H9 (cell line): ENCODE data around the gene FSHR. TPM values are rescaled to one million over a fixed set of nuclear protein-coding genes. Genes with fewer than 3 reads are reported as not detected.

Experiments used
- DNase-seq: peaks from one replicate; pipeline ENCODE4 v3.0.0-alpha.2; 2017
- H2AFZ ChIP-seq: one replicate; pipeline ENCODE4 v1.6.1; 2013; ENCODE audit warnings: mild to moderate bottlenecking, low read length, control low read depth, moderate library complexity
- H2AK5ac ChIP-seq: 2 replicates; pipeline ENCODE4 v1.6.1; 2013; ENCODE audit warnings: low read length, control low read depth, mixed read lengths; ENCODE audit not compliant: insufficient read length
- H2BK120ac ChIP-seq: one replicate; pipeline ENCODE4 v1.6.1; 2013; ENCODE audit warnings: low read depth, mild to moderate bottlenecking, low read length, control low read depth, inconsistent platforms; ENCODE audit not compliant: poor library complexity, severe bottlenecking
- H2BK12ac ChIP-seq: 2 replicates; pipeline ENCODE4 v1.6.1; 2013; ENCODE audit warnings: low read length, control low read depth, mixed read lengths, low read depth; ENCODE audit not compliant: insufficient read length
- H2BK15ac ChIP-seq: 2 replicates; pipeline ENCODE4 v1.6.1; 2013; ENCODE audit warnings: low read depth, low read length, control low read depth
- H2BK20ac ChIP-seq: one replicate; pipeline ENCODE4 v1.6.1; 2013; ENCODE audit warnings: low read depth, mild to moderate bottlenecking, low read length, control low read depth, inconsistent platforms; ENCODE audit not compliant: poor library complexity, severe bottlenecking
- H2BK5ac ChIP-seq: 2 replicates; pipeline ENCODE4 v1.6.1; 2013; ENCODE audit warnings: low read length, control low read depth, mixed read lengths; ENCODE audit not compliant: insufficient read length
- H3K14ac ChIP-seq: 2 replicates; pipeline ENCODE4 v1.6.1; 2013; ENCODE audit warnings: low read length, control low read depth; ENCODE audit not compliant: insufficient read depth
- H3K18ac ChIP-seq: 2 replicates; pipeline ENCODE4 v1.6.1; 2013; ENCODE audit warnings: low read depth, mild to moderate bottlenecking, mixed read lengths, low read length, control low read depth; ENCODE audit not compliant: insufficient read length
- H3K23ac ChIP-seq: 2 replicates; pipeline ENCODE4 v1.6.1; 2013; ENCODE audit warnings: low read length, control low read depth, mixed read lengths, low read depth; ENCODE audit not compliant: insufficient read length
- H3K23me2 ChIP-seq: 2 replicates; pipeline ENCODE4 v1.6.1; 2013; ENCODE audit warnings: low read depth, mild to moderate bottlenecking, mixed read lengths, low read length, control low read depth; ENCODE audit not compliant: insufficient read length, poor library complexity, severe bottlenecking
- H3K27ac ChIP-seq: 2 replicates; pipeline ENCODE4 v1.5.1; 2013; ENCODE audit warnings: low read length, control low read depth, mixed read lengths, low read depth; ENCODE audit not compliant: insufficient read length
- H3K27me3 ChIP-seq: 2 replicates; pipeline ENCODE4 v1.6.1; 2013; ENCODE audit warnings: low read length, control low read depth, inconsistent platforms; ENCODE audit not compliant: insufficient read depth
- H3K4ac ChIP-seq: 2 replicates; pipeline ENCODE4 v1.6.1; 2013; ENCODE audit warnings: low read depth, mild to moderate bottlenecking, control low read depth, inconsistent platforms, low read length, moderate library complexity
- H3K4me1 ChIP-seq: 2 replicates; pipeline ENCODE4 v1.6.1; 2013; ENCODE audit warnings: low read length, control low read depth, inconsistent platforms; ENCODE audit not compliant: insufficient read depth
- H3K4me2 ChIP-seq: 2 replicates; pipeline ENCODE4 v1.6.1; 2013; ENCODE audit warnings: low read length, control low read depth, mixed read lengths; ENCODE audit not compliant: insufficient read length, insufficient read depth
- H3K56ac ChIP-seq: 2 replicates; pipeline ENCODE4 v1.6.1; 2013; ENCODE audit warnings: low read depth, mild to moderate bottlenecking, mixed read lengths, low read length, control low read depth; ENCODE audit not compliant: insufficient read length
- H3K79me1 ChIP-seq: 2 replicates; pipeline ENCODE4 v1.6.1; 2013; ENCODE audit warnings: low read depth, mild to moderate bottlenecking, moderate library complexity, low read length, control low read depth, inconsistent platforms; ENCODE audit not compliant: insufficient read depth, poor library complexity, severe bottlenecking
- H3K79me2 ChIP-seq: 2 replicates; pipeline ENCODE4 v1.6.1; 2013; ENCODE audit warnings: low read length, control low read depth, inconsistent platforms; ENCODE audit not compliant: insufficient read depth
- H3K9ac ChIP-seq: 2 replicates; pipeline ENCODE4 v1.6.1; 2013; ENCODE audit warnings: low read length, control low read depth, mixed read lengths; ENCODE audit not compliant: insufficient read length; ENCODE audit errors: extremely low read depth
- H3K9me3 ChIP-seq: one replicate; pipeline ENCODE4 v1.6.1; 2013; ENCODE audit warnings: low read depth, low read length, inconsistent platforms; ENCODE audit not compliant: control insufficient read depth
- H3T11ph ChIP-seq: one replicate; pipeline ENCODE4 v1.6.1; 2013; ENCODE audit warnings: mild to moderate bottlenecking, low read length, control low read depth, inconsistent platforms
- H4K20me1 ChIP-seq: one replicate; pipeline ENCODE4 v1.6.1; 2013; ENCODE audit not compliant: control insufficient read depth, insufficient read length, insufficient read depth
- H4K5ac ChIP-seq: 2 replicates; pipeline ENCODE4 v1.6.1; 2013; ENCODE audit warnings: low read depth, mild to moderate bottlenecking, mixed read lengths, low read length, control low read depth; ENCODE audit not compliant: insufficient read length
- H4K8ac ChIP-seq: replicated peaks from 2 replicates; pipeline ENCODE4 v1.6.1; 2013; ENCODE audit warnings: low read length, control low read depth, mixed read lengths, low read depth; ENCODE audit not compliant: insufficient read length
- H4K91ac ChIP-seq: 2 replicates; pipeline ENCODE4 v1.6.1; 2013; ENCODE audit warnings: low read depth, mild to moderate bottlenecking, moderate library complexity, mixed read lengths, low read length, control low read depth; ENCODE audit not compliant: insufficient read length
- H3K27ac Mint-ChIP-seq, 3 experiments: 2 replicates in 2 of 3; 3 replicates in 1 of 3; pipeline ENCODE4 v1.8.0; 2020 to 2021; ENCODE audit warnings: mixed read lengths in 3 of 3, mild to moderate bottlenecking in 1 of 3, moderate library complexity in 1 of 3
- H3K27me3 Mint-ChIP-seq: 2 replicates; pipeline ENCODE4 v1.8.0; 2021; ENCODE audit warnings: low read depth, mild to moderate bottlenecking, moderate library complexity, mixed read lengths
- H3K36me3 Mint-ChIP-seq, 3 experiments: 2 replicates in 2 of 3; 3 replicates in 1 of 3; pipeline ENCODE4 v1.8.0; 2020 to 2021; ENCODE audit warnings: low read depth in 3 of 3, mixed read lengths in 3 of 3; ENCODE audit not compliant: insufficient read depth in 1 of 3
- H3K4me1 Mint-ChIP-seq, 2 experiments: 2 replicates each; pipeline ENCODE4 v1.8.0; 2020; ENCODE audit warnings: mixed read lengths in 2 of 2
- H3K4me3 Mint-ChIP-seq, 2 experiments: 2 replicates in 1 of 2; 3 replicates in 1 of 2; pipeline ENCODE4 v1.8.0; 2020 to 2021; ENCODE audit warnings: mild to moderate bottlenecking in 2 of 2, mixed read lengths in 2 of 2, moderate library complexity in 1 of 2
- H3K9me3 Mint-ChIP-seq, 2 experiments: 2 replicates in 1 of 2; 3 replicates in 1 of 2; pipeline ENCODE4 v1.8.0; 2020; ENCODE audit warnings: mild to moderate bottlenecking in 2 of 2, mixed read lengths in 2 of 2, moderate library complexity in 1 of 2
- CTCF ChIP-seq: fragments of 200-600 bp; sonication (generic); conservative IDR thresholded peaks from 3 replicates; pipeline ENCODE4 v1.8.0; 2021; ENCODE audit warnings: antibody characterized with exemption, mild to moderate bottlenecking
- WGBS: extraction: QIAGEN DNeasy Blood & Tissue Kit; methylation state at CpG from one replicate; pipeline ENCODE4 v1.1.7; 2013; ENCODE audit warnings: missing lambda C conversion rate, low lambda C conversion rate, mixed read lengths; ENCODE audit not compliant: insufficient read length; ENCODE audit errors: extremely low coverage; 5-methylcytosine and 5-hydroxymethylcytosine counted together
- total RNA-seq: library from RNA; stranded (reverse); gene quantifications from 2 replicates; pipeline ENCODE4 v1.2.1, GENCODE V29; 2021

FSHR gene
- total RNA-seq, 1 experiment from 2014 or later: not detected

- Histone ChIP-seq H3K14ac (no peak overlapping the region), H2BK15ac (no peak overlapping the region), H3K79me1 (no peaks in the 10 kb centered on the region), H3K23ac (no peak overlapping the region), H4K91ac (no peak overlapping the region), H3K4ac (no peak overlapping the region), H3K56ac (no peak overlapping the region), H3K23me2 (no peaks in the 10 kb centered on the region), H3K4me1 (no peaks in the 10 kb centered on the region), H4K8ac (no peak overlapping the region), H2BK12ac (no peak overlapping the region), H2BK5ac (no peak overlapping the region), H4K5ac (no peak overlapping the region), H3K79me2 (no peaks in the 10 kb centered on the region), H3K9me3 (no peaks in the 10 kb centered on the region), H2BK20ac (no peak overlapping the region), H4K20me1 (no peaks in the 10 kb centered on the region), H2AK5ac (no peak overlapping the region), H2AFZ (no peak overlapping the region), H3K27ac (no peak overlapping the region), H3K18ac (no peak overlapping the region), H3T11ph (no peak overlapping the region), H3K27me3 (no peaks in the 10 kb centered on the region), H2BK120ac (no peak overlapping the region), H3K9ac (no peak overlapping the region), H3K4me2 (no peak overlapping the region)
- Mint-ChIP-seq H3K27ac (no peak overlapping the region), H3K27me3 (no peaks in the 10 kb centered on the region), H3K4me1 (no peaks in the 10 kb centered on the region; a peak in 1 of 4 replicates), H3K36me3 (no peaks in the 10 kb centered on the region), H3K4me3 (no peak overlapping the region), H3K9me3 (no peaks in the 10 kb centered on the region)
- no peak for TF ChIP-seq CTCF
- no peak for DNase-seq
- WGBS: no CpG with 5 or more reads among the region's 4 CpGs
Observed at GRCh38 chr2:48982887-48983435, 171.4 kb downstream of the FSHR start.
